GM19099 (cell line): Measurements from ENCODE around the gene HOXA13.

Experiments used
- POLR2A ChIP-seq: IDR thresholded peaks from 3 replicates; pipeline ENCODE4 v1.6.1; 2011; ENCODE audit warnings: low read depth; ENCODE audit not compliant: insufficient read length; ENCODE audit errors: extremely low read depth

The HOXA13 gene

GRCh38 chr7:27151341-27151930 lies 48.5 kb downstream of the HOXA13 start:
- TF ChIP-seq POLR2A = no peak

DNA sequence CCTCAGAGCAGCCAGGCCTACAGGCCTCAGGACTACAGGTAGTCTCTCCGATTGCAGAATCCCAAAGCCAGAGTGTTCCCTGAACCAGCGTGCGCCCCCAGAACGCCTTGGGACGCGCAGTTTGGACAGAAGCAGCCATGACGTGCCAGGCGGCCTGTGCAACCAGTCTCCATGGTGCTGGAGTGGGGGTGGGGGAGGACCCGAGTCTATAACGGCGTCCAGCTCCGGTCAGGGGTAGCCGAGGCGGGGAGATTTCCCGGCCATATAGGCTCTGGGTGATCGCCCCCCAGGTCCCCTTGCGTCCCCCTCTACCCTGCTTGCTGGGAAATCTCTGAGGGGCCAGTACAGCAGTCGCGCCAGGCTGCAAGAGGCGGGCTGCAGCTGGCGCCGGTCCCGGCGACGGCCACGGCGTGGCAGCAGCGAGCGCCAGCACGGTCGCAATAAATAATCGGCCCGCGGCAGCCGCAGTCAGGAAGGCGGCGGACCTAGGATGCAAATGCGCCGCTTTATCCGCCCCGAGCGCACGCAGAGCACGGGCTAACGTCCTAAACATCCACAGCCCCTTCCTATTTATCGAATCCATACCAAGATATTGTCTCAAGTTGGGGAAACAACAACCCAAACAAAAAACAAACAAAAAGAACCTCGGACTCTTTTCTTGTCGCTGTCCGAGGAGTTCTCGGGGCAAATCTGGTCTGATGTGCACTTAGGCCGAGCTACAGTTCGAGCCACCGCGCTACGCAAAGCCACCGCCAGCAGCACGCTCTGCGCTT lies 49.1 kb downstream of the HOXA13 start:
- no peak for TF ChIP-seq POLR2A

- TF ChIP-seq POLR2A = no peak
Measured at GRCh38 chr7:27149842-27150567, 49.9 kb downstream of the HOXA13 start.

GRCh38 chr7:27148756-27149641 lies 50.9 kb downstream of the HOXA13 start:
- no peak for TF ChIP-seq POLR2A

DNA sequence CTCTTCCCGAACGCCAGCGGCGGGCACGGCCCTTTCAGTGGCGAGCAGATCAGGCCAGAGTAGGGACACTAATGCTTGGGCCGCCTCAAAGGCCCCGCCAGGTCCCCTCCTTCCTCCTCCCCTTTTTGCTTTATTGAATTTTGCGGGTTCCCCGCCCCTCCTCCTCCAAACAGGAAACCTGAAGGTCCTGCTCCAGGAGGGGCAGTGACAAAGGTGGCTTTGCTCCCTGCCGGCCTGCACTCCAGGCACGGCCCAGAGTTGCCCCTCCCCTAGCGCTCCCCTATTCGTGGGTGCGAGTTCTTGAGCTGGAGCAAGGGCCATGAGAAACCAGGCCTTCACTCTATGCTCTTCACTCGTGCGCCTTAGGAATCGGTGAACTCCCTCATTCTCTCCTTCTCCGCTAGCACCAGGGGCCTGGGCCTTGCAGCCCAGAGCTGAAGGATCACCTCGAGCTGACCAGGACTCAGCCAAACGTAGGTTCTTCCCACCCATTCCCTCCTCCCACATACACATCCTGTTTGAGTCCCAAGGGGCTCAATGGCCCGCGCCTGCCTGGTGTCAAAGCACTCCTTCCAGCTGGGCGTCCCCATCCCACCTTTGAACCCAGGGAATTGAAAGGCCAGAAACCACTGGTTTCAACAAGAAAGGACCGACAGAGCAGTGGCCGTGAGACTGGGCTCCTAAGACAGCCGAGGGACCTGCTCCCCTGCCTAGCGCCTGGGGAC lies 51.7 kb downstream of the HOXA13 start:
- TF ChIP-seq POLR2A = no peak

GRCh38 chr7:27147199-27148030 lies 52.5 kb downstream of the HOXA13 start, which contains the start of gene HOXA6:
TSS of gene HOXA6 (minus strand) at chr7:27147774. CDS start at chr7:27147749, 25 bp downstream.
- no peak for TF ChIP-seq POLR2A

GRCh38 chr7:27146491-27147198 lies 53.2 kb downstream of the HOXA13 start:
- no peak for TF ChIP-seq POLR2A

GRCh38 chr7:27145914-27146412 lies 53.9 kb downstream of the HOXA13 start:
- TF ChIP-seq POLR2A = no peak

- no peak for TF ChIP-seq POLR2A
Measured at GRCh38 chr7:27145165-27145913, 54.6 kb downstream of the HOXA13 start.

DNA sequence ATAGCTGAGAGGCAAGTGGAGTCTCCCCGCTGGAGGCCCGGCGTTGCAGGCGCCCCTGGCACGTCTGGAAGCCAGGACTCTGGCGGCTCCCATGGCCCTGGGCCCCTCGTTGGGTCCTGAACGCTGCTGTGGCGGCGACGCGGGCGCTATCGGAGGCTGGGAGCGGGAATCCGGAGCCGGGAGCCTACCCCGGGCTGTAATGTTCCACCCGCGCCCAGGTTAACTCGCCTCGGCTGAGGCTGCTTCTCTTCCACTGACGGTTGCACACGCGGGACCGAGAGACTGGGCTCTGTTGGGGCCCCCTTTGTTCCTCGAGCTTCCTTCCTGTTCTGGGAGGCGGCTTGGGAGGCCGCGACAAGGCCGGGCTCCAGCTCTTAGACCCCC lies 55.1 kb downstream of the HOXA13 start:
- TF ChIP-seq POLR2A = no peak
